GM19193 (cell line): ENCODE measurements around the gene SRD5A2.

ENCODE experiments used
- POLR2A ChIP-seq: IDR thresholded peaks from 4 replicates; pipeline ENCODE4 v1.6.1; 2011; ENCODE audit not compliant: insufficient read depth, insufficient read length; ENCODE audit errors: extremely low read depth

Gene SRD5A2

DNA sequence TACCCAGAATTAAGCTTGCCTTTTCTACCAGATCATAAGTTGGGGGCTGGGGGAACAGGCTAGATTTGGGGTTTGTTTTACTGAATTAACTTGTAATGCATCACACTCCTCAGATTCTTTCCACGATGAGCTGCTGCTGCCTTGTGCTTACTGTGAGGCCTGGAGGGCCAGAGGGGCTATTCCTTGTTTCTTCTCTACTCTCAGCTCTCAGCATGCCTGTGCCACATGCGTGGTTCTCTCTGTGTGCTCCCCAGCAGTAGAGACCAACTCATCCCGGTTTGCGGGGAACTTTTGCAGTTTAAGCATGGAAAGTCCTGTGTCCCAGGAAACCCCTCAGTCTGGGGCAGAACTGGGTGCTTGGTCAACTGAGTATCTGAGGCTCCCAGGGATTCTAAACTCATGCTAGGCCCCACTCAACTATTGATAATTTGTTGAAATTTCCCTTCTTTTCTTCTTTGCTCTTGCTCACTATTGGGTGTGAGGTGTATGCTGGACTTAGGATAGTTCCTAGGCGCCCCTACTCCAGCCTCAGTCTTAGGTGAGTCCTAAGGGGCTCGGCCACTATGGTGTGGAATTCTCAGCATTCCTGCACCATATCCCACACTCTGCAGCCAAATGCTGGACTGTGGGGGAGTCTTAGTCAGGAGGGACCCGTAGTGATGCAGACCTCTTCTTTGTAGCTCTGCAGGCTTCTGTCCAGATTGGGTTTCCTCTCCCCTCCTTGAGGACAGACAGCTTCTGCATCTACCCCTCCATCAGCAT, 63.1 kb downstream of the SRD5A2 start:
- TF ChIP-seq POLR2A: no peak

DNA sequence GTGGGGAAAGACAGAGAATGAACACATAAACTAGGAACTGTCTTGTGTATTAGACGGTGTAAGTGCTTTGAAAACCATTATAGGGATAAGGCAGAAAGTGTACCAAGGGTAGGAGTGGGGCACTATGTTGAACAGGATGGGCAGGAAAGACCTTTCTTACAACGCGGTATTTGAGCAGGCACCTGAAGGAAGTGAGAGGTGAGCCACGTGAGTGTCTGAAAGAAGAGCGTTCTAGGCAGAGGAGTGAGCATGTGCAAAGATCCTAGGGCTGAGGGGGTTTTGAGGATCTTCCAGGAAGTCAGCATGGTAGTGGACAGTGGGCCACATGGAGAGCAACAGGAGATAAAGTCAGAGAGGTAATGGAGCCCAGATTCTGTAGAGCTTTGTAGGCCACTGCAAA, 65.2 kb downstream of the SRD5A2 start:
- no peak for TF ChIP-seq POLR2A

GRCh38 chr2:31513553-31513952, 67.2 kb downstream of the SRD5A2 start:
- TF ChIP-seq POLR2A: no peak

DNA sequence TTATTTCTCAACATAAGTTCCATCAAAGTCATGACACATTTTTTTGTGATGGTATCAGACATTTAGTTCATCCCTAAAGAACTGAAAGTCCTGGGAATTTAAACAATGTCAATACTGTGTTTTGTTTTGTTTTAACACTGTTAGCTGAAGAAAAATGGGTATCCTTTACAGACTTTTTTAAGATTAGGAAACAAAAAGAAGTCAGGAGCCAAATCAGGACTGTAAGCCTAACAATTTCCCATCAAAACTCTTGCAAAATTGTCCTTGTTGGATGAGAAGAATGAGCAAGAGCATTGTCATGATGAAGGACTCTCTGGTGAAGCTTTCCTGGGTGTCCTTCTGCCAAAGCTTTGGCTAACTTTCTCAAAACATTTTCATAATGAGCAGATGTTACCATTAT, 69.4 kb downstream of the SRD5A2 start:
- no peak for TF ChIP-seq POLR2A

DNA sequence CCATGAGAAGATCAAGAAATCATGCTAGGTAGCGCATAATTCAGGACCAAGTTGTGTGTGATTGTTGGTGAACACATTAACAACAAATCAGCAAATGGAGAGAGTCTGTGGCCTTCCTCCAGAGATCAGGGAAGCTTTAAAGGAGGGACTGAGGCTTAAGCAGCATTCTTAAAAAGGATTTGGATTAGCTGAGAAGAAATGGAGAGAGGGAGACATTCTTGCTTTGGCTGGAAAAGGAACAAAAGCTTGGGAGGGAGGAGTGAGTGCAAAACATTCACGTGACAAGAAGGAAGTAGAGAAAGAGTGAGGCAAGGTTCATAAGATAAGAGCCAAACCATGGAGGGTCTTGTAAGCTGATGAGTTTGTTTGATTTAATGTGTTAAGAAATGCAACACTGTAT, 75.6 kb downstream of the SRD5A2 start:
- TF ChIP-seq POLR2A: no peak

- TF ChIP-seq POLR2A: no peak
Observed at GRCh38 chr2:31504311-31504710, 76.4 kb downstream of the SRD5A2 start.

DNA sequence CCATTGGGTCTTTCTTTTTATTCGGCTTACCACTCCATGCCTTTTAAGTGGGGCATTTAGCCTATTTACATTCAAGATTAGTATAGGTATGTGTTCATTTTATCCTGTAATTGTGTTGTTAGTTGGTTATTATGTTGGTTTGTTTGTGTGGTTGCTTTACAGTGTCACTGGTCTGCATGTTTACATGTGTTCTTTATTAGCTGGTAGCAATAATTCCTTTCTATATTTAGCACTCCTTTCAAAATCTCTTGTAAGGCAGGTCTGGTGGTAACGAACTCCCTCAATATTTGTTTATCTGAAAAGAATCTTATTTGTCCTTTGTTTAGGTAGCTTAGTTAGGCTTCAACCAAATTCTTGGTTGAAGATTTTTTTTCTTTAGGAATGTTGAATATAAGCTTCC, 97.5 kb downstream of the SRD5A2 start:
- no peak for TF ChIP-seq POLR2A

DNA sequence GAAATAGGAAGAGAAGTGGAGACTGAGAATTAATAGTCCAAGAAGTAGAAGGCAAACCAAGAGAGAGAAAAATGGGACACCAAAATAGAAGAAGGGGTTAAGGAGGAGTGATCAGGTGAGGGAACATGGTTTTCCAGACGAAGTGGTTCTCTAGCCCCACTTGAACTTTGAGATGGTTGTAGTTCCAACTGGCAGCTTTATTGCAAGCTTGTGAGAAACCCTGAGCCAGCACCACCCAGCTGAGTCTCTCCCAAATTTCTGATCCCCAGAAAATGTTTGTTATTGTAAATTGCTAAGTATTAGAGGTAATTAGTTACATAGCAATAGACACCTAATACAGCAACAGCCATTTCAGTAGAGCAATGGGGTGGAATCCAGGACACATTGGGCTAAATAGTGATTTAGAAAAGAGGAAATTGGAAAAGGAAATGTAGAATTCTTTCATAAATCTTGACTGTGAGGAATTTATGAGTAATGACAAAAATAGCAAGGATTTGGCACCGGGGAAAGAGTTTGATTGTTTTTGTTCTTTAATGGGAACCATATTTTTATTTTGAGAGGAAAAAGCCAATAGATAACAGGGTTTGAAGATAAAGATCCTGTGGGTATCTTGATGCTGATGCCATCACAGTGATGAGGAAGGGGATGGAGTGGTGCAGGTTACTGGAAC, 104.1 kb downstream of the SRD5A2 start:
- no peak for TF ChIP-seq POLR2A

DNA sequence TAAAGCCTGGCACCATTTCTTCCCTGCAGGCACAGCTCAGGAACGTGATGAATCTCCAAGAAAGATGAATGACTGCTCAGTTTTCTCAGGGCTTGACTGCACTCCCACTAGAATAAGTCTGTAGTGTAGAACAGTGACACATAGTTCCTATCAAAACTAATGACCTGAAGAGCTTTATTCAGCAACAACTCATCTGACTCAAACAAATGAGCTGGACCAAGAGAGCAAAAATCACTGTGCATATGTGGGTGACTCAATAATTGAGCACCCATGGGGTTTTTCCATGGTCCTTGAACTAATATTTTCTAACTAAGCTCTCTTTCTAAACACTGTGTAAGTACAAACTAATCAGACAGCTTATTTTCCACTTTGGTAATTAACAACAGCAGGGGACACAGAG, 105.0 kb downstream of the SRD5A2 start:
- no peak for TF ChIP-seq POLR2A

DNA sequence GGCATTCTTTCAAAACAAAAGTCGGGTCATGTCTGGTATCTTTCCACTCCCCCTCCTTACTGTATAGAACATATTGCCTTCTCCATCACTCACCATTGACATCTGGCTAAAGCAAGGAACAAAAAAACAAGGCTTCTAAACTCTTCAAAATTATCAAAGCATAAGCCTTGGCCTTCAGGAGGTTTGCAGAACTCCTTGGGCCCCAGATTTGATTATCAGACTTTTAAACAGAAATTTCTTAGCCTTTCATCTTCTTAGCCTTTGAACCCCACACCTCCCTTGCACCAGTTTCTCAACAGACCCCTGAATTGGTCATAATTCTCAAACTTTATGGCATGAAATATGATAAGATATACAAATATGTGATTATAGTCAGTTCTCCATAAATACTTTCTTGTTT, 106.4 kb downstream of the SRD5A2 start:
- no peak for TF ChIP-seq POLR2A
